GM18520 (cell line): Measurements from ENCODE around the gene GABRG1.

ENCODE experiments used
- ATAC-seq: cut with Tn5 transposase; IDR thresholded peaks from one replicate; pipeline ENCODE4 v1.9.1; 2021; ENCODE audit not compliant: unreplicated experiment

Gene GABRG1

GRCh38 chr4:46123913-46124755, at the start of gene GABRG1:
GABRG1 (minus strand) TSS chr4:46124054; CDS start chr4:46123913, 141 bp downstream.
- ATAC-seq = no peak

GRCh38 chr4:46146993-46147392, 23.1 kb upstream of the GABRG1 start:
- ATAC-seq = no peak

- no peak for ATAC-seq
Measured at GRCh38 chr4:46131498-46132057, 7.7 kb upstream of the GABRG1 start.

GRCh38 chr4:46124773-46125413, 1.0 kb upstream of the GABRG1 start:
- no peak for ATAC-seq

GRCh38 chr4:46081674-46082073, 42.2 kb downstream of the GABRG1 start:
- ATAC-seq = no peak

- ATAC-seq = no peak
Measured at GRCh38 chr4:46081248-46081647, 42.6 kb downstream of the GABRG1 start.

GRCh38 chr4:46073778-46074177, 50.1 kb downstream of the GABRG1 start:
- no peak for ATAC-seq

GRCh38 chr4:46051392-46051791, 72.5 kb downstream of the GABRG1 start:
- ATAC-seq = no peak

- ATAC-seq = no peak
Measured at GRCh38 chr4:46032056-46032455, 91.8 kb downstream of the GABRG1 start.

- ATAC-seq = no peak
Measured at GRCh38 chr4:46016306-46016705, 107.5 kb downstream of the GABRG1 start.

- ATAC-seq = no peak
Measured at GRCh38 chr4:45992728-45993127, 131.1 kb downstream of the GABRG1 start.

GRCh38 chr4:45989775-45990174, 134.1 kb downstream of the GABRG1 start:
- ATAC-seq = no peak

GRCh38 chr4:45987858-45988257, 136.0 kb downstream of the GABRG1 start:
- ATAC-seq = no peak
